ENCODE measurements around the gene SHB.

Gene SHB

GRCh38 chr9:38081356-38082108, 12.5 kb upstream of the SHB start:
- H3K4me3 ChIP-seq (ENCODE audit: insufficient read depth, low read length, poor library complexity, severe bottlenecking), result no peak overlapping the region
- no peak overlapping the region for H3K9ac ChIP-seq (ENCODE audit: low read length)
- no peaks in the 10 kb centered on the region for H3K36me3 ChIP-seq (ENCODE audit: low read length)
- H3K9me2 ChIP-seq (replicated peaks; ENCODE audit: insufficient read depth, low read length), result no peaks in the 10 kb centered on the region
- no peaks in the 10 kb centered on the region for H3F3A ChIP-seq (ENCODE audit: insufficient read depth)
- no peaks in the 10 kb centered on the region for H3K27me3 ChIP-seq (ENCODE audit: low read length)
- H2AFZ ChIP-seq (ENCODE audit: low read depth, low read length, severe bottlenecking), result no peak overlapping the region
- H3K79me2 ChIP-seq (ENCODE audit: insufficient read depth, low read length), result no peaks in the 10 kb centered on the region
- no peaks in the 10 kb centered on the region for H3K9me3 ChIP-seq (ENCODE audit: insufficient read depth, low read length)
- no peak overlapping the region for H3K27ac ChIP-seq (ENCODE audit: low read depth, low read length)
- no peak for TF ChIP-seq EZH2phosphoT487 (conservative IDR thresholded peaks at IDR 0.05; ENCODE audit: low read length)
- no peak for TF ChIP-seq CTCF (IDR thresholded peaks at IDR 0.05; ENCODE audit: insufficient read depth, low read length, poor library complexity, severe bottlenecking)
- no peaks in the 10 kb centered on the region for H4K20me1 ChIP-seq (ENCODE audit: low read depth, low read length)
- no peak overlapping the region for H3K4me2 ChIP-seq (ENCODE audit: low read depth, low read length, poor library complexity, severe bottlenecking)

- H4K20me1 ChIP-seq (ENCODE audit: low read depth, low read length), result no peaks in the 10 kb centered on the region
- no peak overlapping the region for H3K27ac ChIP-seq (ENCODE audit: low read depth, low read length)
- no peak overlapping the region for H3K9ac ChIP-seq (ENCODE audit: low read length)
- no peaks in the 10 kb centered on the region for H3F3A ChIP-seq (ENCODE audit: insufficient read depth)
- no peaks in the 10 kb centered on the region for H3K36me3 ChIP-seq (ENCODE audit: low read length)
- no peak overlapping the region for H3K4me3 ChIP-seq (ENCODE audit: insufficient read depth, low read length, poor library complexity, severe bottlenecking)
- no peak overlapping the region for H3K4me2 ChIP-seq (ENCODE audit: low read depth, low read length, poor library complexity, severe bottlenecking)
- H3K9me3 ChIP-seq (ENCODE audit: insufficient read depth, low read length), result no peaks in the 10 kb centered on the region
- no peak overlapping the region for H2AFZ ChIP-seq (ENCODE audit: low read depth, low read length, severe bottlenecking)
- TF ChIP-seq EZH2phosphoT487 (conservative IDR thresholded peaks at IDR 0.05; ENCODE audit: low read length), result no peak
- TF ChIP-seq CTCF (IDR thresholded peaks at IDR 0.05; ENCODE audit: insufficient read depth, low read length, poor library complexity, severe bottlenecking), result no peak
- no peaks in the 10 kb centered on the region for H3K79me2 ChIP-seq (ENCODE audit: insufficient read depth, low read length)
- H3K27me3 ChIP-seq (ENCODE audit: low read length), result no peaks in the 10 kb centered on the region
- no peaks in the 10 kb centered on the region for H3K9me2 ChIP-seq (replicated peaks; ENCODE audit: insufficient read depth, low read length)
Observed at GRCh38 chr9:38079461-38080031, 10.5 kb upstream of the SHB start.

GRCh38 chr9:38075272-38075671, 6.2 kb upstream of the SHB start:
- no peak for TF ChIP-seq EZH2phosphoT487 (conservative IDR thresholded peaks at IDR 0.05; ENCODE audit: low read length)
- no peak for TF ChIP-seq CTCF (IDR thresholded peaks at IDR 0.05; ENCODE audit: insufficient read depth, low read length, poor library complexity, severe bottlenecking)
- H4K20me1 ChIP-seq (ENCODE audit: low read depth, low read length), result no peaks in the 10 kb centered on the region

More at GRCh38 chr9:38075272-38075671, 6.2 kb upstream of the SHB start:
- Histone ChIP-seq H3K9me2 (replicated peaks; ENCODE audit: insufficient read depth, low read length) (no peaks in the 10 kb centered on the region), H3K27me3 (ENCODE audit: low read length) (no peaks in the 10 kb centered on the region), H3K4me3 (ENCODE audit: insufficient read depth, low read length, poor library complexity, severe bottlenecking) (no peak overlapping the region), H3K79me2 (ENCODE audit: insufficient read depth, low read length) (no peaks in the 10 kb centered on the region), H3K4me2 (ENCODE audit: low read depth, low read length, poor library complexity, severe bottlenecking) (no peak overlapping the region), H2AFZ (ENCODE audit: low read depth, low read length, severe bottlenecking) (no peak overlapping the region), H3K36me3 (ENCODE audit: low read length) (no peaks in the 10 kb centered on the region), H3K9me3 (ENCODE audit: insufficient read depth, low read length) (no peaks in the 10 kb centered on the region), H3F3A (ENCODE audit: insufficient read depth) (no peaks in the 10 kb centered on the region), H3K9ac (ENCODE audit: low read length) (no peak overlapping the region), H3K27ac (ENCODE audit: low read depth, low read length) (no peak overlapping the region)
